ENCODE data around the gene KCTD19. TPM values are rescaled to one million over a fixed set of nuclear protein-coding genes. Genes with fewer than 3 reads are reported as not detected.

Gene KCTD19
- total and polyA plus RNA-seq, 4 donors, result 0.07 to 5.1 (median 0.32) TPM

DNA sequence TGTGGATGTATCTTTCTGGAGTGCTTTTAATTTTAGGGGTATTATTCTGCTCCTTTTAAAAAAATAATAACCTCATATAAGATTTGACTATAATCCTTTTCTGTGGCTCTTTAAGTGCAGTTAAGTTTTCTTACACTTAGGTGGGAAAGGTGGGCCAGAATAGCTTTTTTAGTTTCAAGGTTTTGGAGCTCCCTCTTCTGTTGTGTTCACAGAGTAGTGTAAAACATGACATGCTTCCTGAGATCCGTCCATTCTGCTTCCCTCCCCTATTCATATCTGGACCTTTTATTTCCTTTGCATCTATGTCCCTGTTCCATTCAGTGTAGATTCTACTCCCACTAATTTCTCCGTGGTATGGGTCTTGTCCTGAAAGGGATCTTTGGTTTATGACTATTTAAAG lies 12.9 kb upstream of the KCTD19 start:
- Histone ChIP-seq H3K27me3 (ENCODE audit: control insufficient read depth in 3 of 3, insufficient read depth in 3 of 3, low read length in 2 of 3) (no peaks in the 10 kb centered on the region), H3K36me3 (ENCODE audit: control insufficient read depth in 4 of 4, insufficient read depth in 4 of 4, low read length in 4 of 4) (no peaks in the 10 kb centered on the region), H3K9me3 (ENCODE audit: control insufficient read depth in 4 of 4, insufficient read depth in 3 of 4, low read length in 3 of 4) (no peaks in the 10 kb centered on the region), H3K9ac (ENCODE audit: insufficient read depth in 1 of 2, low read length in 2 of 2) (no peak overlapping the region), H3K4me3 (no peak overlapping the region), H3K4me1 (ENCODE audit: control insufficient read depth in 5 of 5, insufficient read depth in 5 of 5, low read length in 5 of 5) (no peaks in the 10 kb centered on the region), H3K27ac (ENCODE audit: low read depth in 1 of 2, low read length in 1 of 2) (no peak overlapping the region)
- ATAC-seq (ENCODE audit: insufficient read depth, low FRiP score) (no peak), DNase-seq (no peak)
- TF ChIP-seq, protein P1, sequence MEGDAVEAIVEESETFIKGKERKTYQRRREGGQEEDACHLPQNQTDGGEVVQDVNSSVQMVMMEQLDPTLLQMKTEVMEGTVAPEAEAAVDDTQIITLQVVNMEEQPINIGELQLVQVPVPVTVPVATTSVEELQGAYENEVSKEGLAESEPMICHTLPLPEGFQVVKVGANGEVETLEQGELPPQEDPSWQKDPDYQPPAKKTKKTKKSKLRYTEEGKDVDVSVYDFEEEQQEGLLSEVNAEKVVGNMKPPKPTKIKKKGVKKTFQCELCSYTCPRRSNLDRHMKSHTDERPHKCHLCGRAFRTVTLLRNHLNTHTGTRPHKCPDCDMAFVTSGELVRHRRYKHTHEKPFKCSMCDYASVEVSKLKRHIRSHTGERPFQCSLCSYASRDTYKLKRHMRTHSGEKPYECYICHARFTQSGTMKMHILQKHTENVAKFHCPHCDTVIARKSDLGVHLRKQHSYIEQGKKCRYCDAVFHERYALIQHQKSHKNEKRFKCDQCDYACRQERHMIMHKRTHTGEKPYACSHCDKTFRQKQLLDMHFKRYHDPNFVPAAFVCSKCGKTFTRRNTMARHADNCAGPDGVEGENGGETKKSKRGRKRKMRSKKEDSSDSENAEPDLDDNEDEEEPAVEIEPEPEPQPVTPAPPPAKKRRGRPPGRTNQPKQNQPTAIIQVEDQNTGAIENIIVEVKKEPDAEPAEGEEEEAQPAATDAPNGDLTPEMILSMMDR (IDR thresholded peaks at IDR 0.05; ENCODE audit: control extremely low read depth, extremely low read depth), result no peak
- 46 to 50% methylated on average over 2 of the region's 2 CpGs for WGBS, 2 donors

DNA sequence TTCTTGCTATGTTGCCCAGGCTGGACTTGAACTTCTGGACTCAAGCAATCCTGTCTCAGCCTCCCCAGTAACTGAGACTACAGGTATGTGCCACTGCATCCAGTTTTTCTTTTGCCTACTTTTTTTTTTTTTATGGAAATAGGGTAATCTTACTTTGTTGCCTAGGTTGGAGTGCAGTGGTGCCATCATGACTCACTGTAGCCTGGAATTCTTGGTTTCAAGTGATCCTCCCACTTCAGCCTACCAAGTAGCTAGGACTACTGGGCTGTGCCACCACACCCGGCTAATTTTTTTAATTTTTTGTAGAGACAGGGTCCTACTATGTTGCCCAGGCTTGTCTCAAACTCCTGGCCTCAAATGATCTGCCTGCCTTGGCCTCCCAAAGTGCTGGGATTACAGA lies 10.1 kb upstream of the KCTD19 start:
- Histone ChIP-seq H3K27ac (ENCODE audit: low read depth in 1 of 2, low read length in 1 of 2) (no peak overlapping the region), H3K9ac (ENCODE audit: insufficient read depth in 1 of 2, low read length in 2 of 2) (no peak overlapping the region), H3K4me3 (no peak overlapping the region), H3K9me3 (ENCODE audit: control insufficient read depth in 4 of 4, insufficient read depth in 3 of 4, low read length in 3 of 4) (no peaks in the 10 kb centered on the region), H3K27me3 (ENCODE audit: control insufficient read depth in 3 of 3, insufficient read depth in 3 of 3, low read length in 2 of 3) (no peaks in the 10 kb centered on the region), H3K36me3 (ENCODE audit: control insufficient read depth in 4 of 4, insufficient read depth in 4 of 4, low read length in 4 of 4) (no peaks in the 10 kb centered on the region), H3K4me1 (ENCODE audit: control insufficient read depth in 5 of 5, insufficient read depth in 5 of 5, low read length in 5 of 5) (no peaks in the 10 kb centered on the region)
- TF ChIP-seq, protein P1 (IDR thresholded peaks at IDR 0.05; ENCODE audit: control extremely low read depth, extremely low read depth), result no peak
- WGBS, 2 donors, result 96 to 100% methylated on average over 1 of the region's 1 CpG
- no peak for DNase-seq
- ATAC-seq (ENCODE audit: insufficient read depth, low FRiP score), result no peak

DNA sequence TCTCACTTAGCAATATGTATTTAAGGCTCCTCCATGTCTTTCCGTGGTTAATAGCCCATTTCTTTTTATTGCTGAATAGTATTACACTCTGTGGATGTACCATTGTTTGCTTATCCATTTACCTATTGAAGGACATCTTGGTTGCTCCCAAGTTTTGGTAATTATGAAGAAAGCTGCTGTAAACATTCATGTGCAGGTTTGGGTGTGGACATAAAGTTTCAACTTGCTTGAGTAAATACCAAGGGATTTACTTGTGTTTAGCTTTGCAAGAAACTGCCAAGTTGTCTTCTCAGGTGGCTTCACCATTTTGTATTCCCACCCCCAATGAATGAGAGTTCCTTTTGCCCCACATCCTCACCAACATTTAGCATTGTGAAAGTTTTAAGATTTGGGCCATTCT lies 9.6 kb upstream of the KCTD19 start:
- Histone ChIP-seq H3K36me3 (ENCODE audit: control insufficient read depth in 4 of 4, insufficient read depth in 4 of 4, low read length in 4 of 4) (no peaks in the 10 kb centered on the region), H3K4me3 (no peak overlapping the region), H3K27me3 (ENCODE audit: control insufficient read depth in 3 of 3, insufficient read depth in 3 of 3, low read length in 2 of 3) (no peaks in the 10 kb centered on the region), H3K27ac (ENCODE audit: low read depth in 1 of 2, low read length in 1 of 2) (no peak overlapping the region), H3K4me1 (ENCODE audit: control insufficient read depth in 5 of 5, insufficient read depth in 5 of 5, low read length in 5 of 5) (no peaks in the 10 kb centered on the region), H3K9me3 (ENCODE audit: control insufficient read depth in 4 of 4, insufficient read depth in 3 of 4, low read length in 3 of 4) (no peaks in the 10 kb centered on the region), H3K9ac (ENCODE audit: insufficient read depth in 1 of 2, low read length in 2 of 2) (no peak overlapping the region)
- TF ChIP-seq, protein P1 (IDR thresholded peaks at IDR 0.05; ENCODE audit: control extremely low read depth, extremely low read depth), result no peak
- ATAC-seq (ENCODE audit: insufficient read depth, low FRiP score) (no peak), DNase-seq (no peak)
- WGBS, 2 donors, result 83 to 86% methylated on average over 1 of the region's 1 CpG

DNA sequence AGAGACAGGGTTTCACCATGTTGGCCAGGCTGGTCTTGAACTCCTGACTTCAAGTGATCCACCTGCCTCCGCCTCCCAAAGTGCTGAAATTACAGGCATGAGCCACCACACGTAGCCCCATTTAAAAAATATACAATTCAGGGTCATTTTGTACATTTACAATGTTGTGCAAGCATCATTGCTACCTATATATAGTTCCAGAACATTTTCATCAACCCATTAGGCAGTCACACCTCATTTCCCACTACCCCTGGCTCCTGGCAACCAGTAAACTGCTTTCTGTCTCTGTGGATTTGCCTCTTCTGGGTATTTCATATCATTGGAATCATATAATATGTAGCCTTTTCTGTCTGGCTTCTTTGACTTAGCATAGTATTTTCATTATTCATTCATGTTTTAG lies 6.8 kb upstream of the KCTD19 start:
- DNase-seq, result no peak
- Histone ChIP-seq H3K27ac (ENCODE audit: low read depth in 1 of 2, low read length in 1 of 2) (no peak overlapping the region), H3K4me1 (ENCODE audit: control insufficient read depth in 5 of 5, insufficient read depth in 5 of 5, low read length in 5 of 5) (no peaks in the 10 kb centered on the region), H3K9me3 (ENCODE audit: control insufficient read depth in 4 of 4, insufficient read depth in 3 of 4, low read length in 3 of 4) (no peaks in the 10 kb centered on the region), H3K27me3 (ENCODE audit: control insufficient read depth in 3 of 3, insufficient read depth in 3 of 3, low read length in 2 of 3) (no peaks in the 10 kb centered on the region), H3K9ac (ENCODE audit: insufficient read depth in 1 of 2, low read length in 2 of 2) (no peak overlapping the region), H3K4me3 (no peak overlapping the region), H3K36me3 (ENCODE audit: control insufficient read depth in 4 of 4, insufficient read depth in 4 of 4, low read length in 4 of 4) (no peaks in the 10 kb centered on the region)
- whole genome bisulfite sequencing, 2 donors, result 85 to 87% methylated on average over 2 of the region's 2 CpGs
- TF ChIP-seq, protein P1 (IDR thresholded peaks at IDR 0.05; ENCODE audit: control extremely low read depth, extremely low read depth), result no peak
- no peak for ATAC-seq (ENCODE audit: insufficient read depth, low FRiP score)
